HepG2 (cell line): ENCODE data around the gene CFTR. TPM values are rescaled to one million over a fixed set of nuclear protein-coding genes. Genes with fewer than 3 reads are reported as not detected.

Experiments used
- ATAC-seq: fragments of 200-7000 bp; cut with Tn5 transposase; 3 replicates; pipeline ENCODE4 v1.9.1; 2020; ENCODE audit warnings: mild to moderate bottlenecking, moderate library complexity
- BruUV-seq: library from RNA; stranded (reverse); fragments of 400-500 nt; replicated peaks from 2 replicates; lab custom pipeline; 2021; lab: Mats Ljungman, UMichigan
- CTCF ChIA-PET: fragments of 300-600 bp; formaldehyde crosslinking; extraction: SDS; loops from one replicate; lab custom pipeline; 2021; ENCODE audit warnings: low total read pairs, inconsistent platforms, low intra/inter-chr PET ratio; lab: Yijun Ruan, JAX
- POLR2A ChIA-PET: fragments of 350-600 bp; sonication (Branson Sonifier 250); formaldehyde crosslinking; loops from one replicate; lab custom pipeline; 2020; ENCODE audit warnings: antibody characterized with exemption, inconsistent platforms; lab: Yijun Ruan, JAX
- DNase-seq: peaks from one replicate; pipeline ENCODE4 v3.0.0-alpha.2; 2015; ENCODE audit warnings: low spot score
- FAIRE-seq: peaks from 3 replicates; lab custom pipeline; 2011; peaks lifted over from hg19 to GRCh38; lab: Jason Lieb, UNC
- H2AFZ ChIP-seq: one replicate; pipeline ENCODE4 v1.6.1; 2011; ENCODE audit warnings: low read length, inconsistent platforms
- H3K27ac ChIP-seq: fragments of 300-600 bp; 3 replicates; pipeline ENCODE4 v1.8.0; 2011; ENCODE audit warnings: mixed run types, mild to moderate bottlenecking, mixed read lengths, low read length, inconsistent platforms; ENCODE audit not compliant: insufficient read depth; ENCODE audit errors: extremely low read length
- H3K27me3 ChIP-seq, 2 experiments: fragments of 200-600 bp in 1 of 2; 2 replicates in 1 of 2; 3 replicates in 1 of 2; pipeline versions ENCODE4 v1.6.0 to v1.8.0; 2011; ENCODE audit warnings: low read length in 2 of 2, mild to moderate bottlenecking in 2 of 2, moderate library complexity in 2 of 2, inconsistent platforms in 1 of 2; ENCODE audit not compliant: insufficient read depth in 2 of 2, control insufficient read depth in 1 of 2
- H3K36me3 ChIP-seq, 2 experiments: fragments of 200-600 bp in 1 of 2; replicated peaks in 1 of 2; 2 replicates in 1 of 2; 3 replicates in 1 of 2; pipeline versions ENCODE4 v1.5.1 to v1.8.0; 2011; ENCODE audit warnings: low read length in 2 of 2, inconsistent platforms in 1 of 2; ENCODE audit not compliant: insufficient read depth in 2 of 2, control insufficient read depth in 1 of 2
- H3K4me1 ChIP-seq: 2 replicates; pipeline ENCODE4 v1.5.1; 2012; ENCODE audit warnings: low read length, inconsistent platforms; ENCODE audit not compliant: insufficient read depth
- H3K4me2 ChIP-seq: 2 replicates; pipeline ENCODE4 v1.6.0; 2011; ENCODE audit warnings: low read depth, low read length, inconsistent platforms
- H3K4me3 ChIP-seq, 3 experiments: fragments of 200-600 bp in 1 of 3; sonication (generic), shearing (Covaris generic) in 1 of 3; replicated peaks in 1 of 3; 2 replicates each; pipeline ENCODE4 v1.5.1; 2011 to 2016; ENCODE audit warnings: low read length in 3 of 3, inconsistent platforms in 2 of 3, low read depth in 2 of 3, mild to moderate bottlenecking in 2 of 3, control low read depth in 1 of 3, mixed read lengths in 1 of 3; ENCODE audit not compliant: insufficient read depth in 1 of 3
- H3K79me2 ChIP-seq: one replicate; pipeline ENCODE4 v1.6.1; 2011; ENCODE audit warnings: low read length, inconsistent platforms; ENCODE audit not compliant: insufficient read depth
- H3K9ac ChIP-seq: 2 replicates; pipeline ENCODE4 v1.6.0; 2011; ENCODE audit warnings: mild to moderate bottlenecking, low read depth, low read length, inconsistent platforms; ENCODE audit not compliant: insufficient read depth
- H3K9me3 ChIP-seq: 2 replicates; pipeline ENCODE4 v1.5.1; 2012; ENCODE audit warnings: mild to moderate bottlenecking, low read length
- H4K20me1 ChIP-seq: 2 replicates; pipeline ENCODE4 v1.6.0; 2011; ENCODE audit warnings: inconsistent platforms, mild to moderate bottlenecking, low read length, moderate library complexity; ENCODE audit not compliant: insufficient read depth
- EHMT2 ChIP-seq: fragments of 200-600 bp; sonication (generic); IDR thresholded peaks from 2 replicates; pipeline ENCODE4 v1.7.0; 2017; ENCODE audit warnings: antibody characterized with exemption, low read depth, low read length, borderline replicate concordance
- HDAC6 ChIP-seq: fragments of 200-600 bp; sonication (generic); IDR thresholded peaks from 2 replicates; pipeline ENCODE4 v1.7.0; 2017; ENCODE audit warnings: mild to moderate bottlenecking, antibody characterized with exemption, low read length, low read depth
- RXRA ChIP-seq: sonication (generic); formaldehyde crosslinking; IDR thresholded peaks from 2 replicates; pipeline ENCODE4 v1.5.1; 2020; ENCODE audit warnings: missing genetic modification reagents
- TCF12 ChIP-seq, 2 experiments: fragments of 450-650 bp in 1 of 2; sonication (generic) in 1 of 2; formaldehyde crosslinking in 1 of 2; IDR thresholded peaks; 2 replicates each; pipeline versions ENCODE4 v1.6.1 to v1.8.0; 2017 to 2022; ENCODE audit warnings: antibody characterized with exemption in 1 of 2, mild to moderate bottlenecking in 1 of 2, missing genetic modification reagents in 1 of 2, moderate library complexity in 1 of 2
- WGBS: methylation state at CpG from one replicate; pipeline ENCODE4 v1.1.6; 2017; ENCODE audit warnings: low lambda C conversion rate; 5-methylcytosine and 5-hydroxymethylcytosine counted together
- in situ Hi-C: cut with HindIII; loops from 2 replicates; pipeline ENCODE4 v1.10.0; 2017; ENCODE audit warnings: low pct_unique_long_range_greater_than_20kb; ENCODE audit not compliant: extremely low pct_ligation_motif_present
- intact Hi-C: fragments of 100-400 bp; cut with micrococcal nuclease; formaldehyde crosslinking; loops from one replicate; pipeline ENCODE4 v1.10.0; 2022; ENCODE audit not compliant: unreplicated experiment
- polyA plus RNA-seq, 8 experiments: library from polyadenylated mRNA; depleted of rRNA in 3 of 8; stranded (reverse) in 7 of 8; unstranded in 1 of 8; fragments of >200 nt; fragmentation: Illumina TruSeq in 4 of 8; extraction: Trizol in 4 of 8; gene quantifications; 2 replicates each; pipeline versions ENCODE4 v1.2.1 to v1.2.3, GENCODE V29; 2011 to 2016; ENCODE audit warnings: low read depth in 4 of 8, missing spikeins in 1 of 8, mixed read lengths in 1 of 8; ENCODE audit not compliant: insufficient read depth in 1 of 8
- total RNA-seq, 5 experiments: library from RNA; depleted of rRNA; stranded (reverse); fragments of >200 nt; fragmentation: Illumina TruSeq; extraction: Trizol; gene quantifications; 2 replicates each; pipeline ENCODE4 v1.2.3, GENCODE V29; 2016; ENCODE audit warnings: low read depth in 1 of 5
- TF ChIP-seq, protein P1 (sequence below): sonication (generic); formaldehyde crosslinking; IDR thresholded peaks from 2 replicates; pipeline ENCODE4 v1.8.1; 2023; ENCODE audit warnings: mild to moderate bottlenecking, inconsistent platforms, moderate library complexity, missing genetic modification reagents, borderline replicate concordance
- TF ChIP-seq, protein P2 (sequence below): sonication (generic); formaldehyde crosslinking; conservative IDR thresholded peaks from 2 replicates; pipeline ENCODE4 v1.4.0; 2020; ENCODE audit warnings: missing genetic modification reagents
- TF ChIP-seq, protein P3 (sequence below): sonication (generic); formaldehyde crosslinking; IDR thresholded peaks from 2 replicates; pipeline ENCODE4 v1.8.0; 2022; ENCODE audit warnings: missing genetic modification reagents, mild to moderate bottlenecking, borderline replicate concordance

Gene CFTR
- total and polyA plus RNA-seq, 2 of the 13 experiments (the other 11 are each of a cell fraction or from before 2014, with no cell fraction given), result not detected

- CTCF ChIA-PET, result no interaction called here
- DNase-seq (no peak), FAIRE-seq (no peak), ATAC-seq (no peak)
- Histone ChIP-seq H3K9me3 (no peaks in the 10 kb centered on the region), H2AFZ (no peak overlapping the region), H3K9ac (no peak overlapping the region), H3K36me3 (no peaks in the 10 kb centered on the region), H3K79me2 (no peaks in the 10 kb centered on the region), H3K4me2 (no peak overlapping the region), H3K27me3 (no peaks in the 10 kb centered on the region), H3K4me3 (no peak overlapping the region), H4K20me1 (no peaks in the 10 kb centered on the region), H3K4me1 (no peaks in the 10 kb centered on the region)
- no TSS peak for BruUV-seq
- POLR2A ChIA-PET, result no interaction called here
- in situ Hi-C loops (loop anchor here (25.0 kb wide), 1 partner anchor 242 kb away; no protein-coding TSS in a partner anchor), intact Hi-C loops (no loop called here)
- WGBS, result 13% methylated on average over 5 of the region's 5 CpGs
- TF ChIP-seq, protein P1, sequence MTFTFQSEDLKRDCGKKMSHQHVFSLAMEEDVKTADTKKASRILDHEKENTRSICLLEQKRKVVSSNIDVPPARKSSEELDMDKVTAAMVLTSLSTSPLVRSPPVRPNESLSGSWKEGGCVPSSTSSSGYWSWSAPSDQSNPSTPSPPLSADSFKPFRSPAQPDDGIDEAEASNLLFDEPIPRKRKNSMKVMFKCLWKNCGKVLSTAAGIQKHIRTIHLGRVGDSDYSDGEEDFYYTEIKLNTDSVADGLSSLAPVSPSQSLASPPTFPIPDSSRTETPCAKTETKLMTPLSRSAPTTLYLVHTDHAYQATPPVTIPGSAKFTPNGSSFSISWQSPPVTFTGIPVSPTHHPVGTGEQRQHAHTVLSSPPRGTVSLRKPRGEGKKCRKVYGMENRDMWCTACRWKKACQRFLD (CRISPR knock-in tag), result no peak
- TF ChIP-seq, protein P2, sequence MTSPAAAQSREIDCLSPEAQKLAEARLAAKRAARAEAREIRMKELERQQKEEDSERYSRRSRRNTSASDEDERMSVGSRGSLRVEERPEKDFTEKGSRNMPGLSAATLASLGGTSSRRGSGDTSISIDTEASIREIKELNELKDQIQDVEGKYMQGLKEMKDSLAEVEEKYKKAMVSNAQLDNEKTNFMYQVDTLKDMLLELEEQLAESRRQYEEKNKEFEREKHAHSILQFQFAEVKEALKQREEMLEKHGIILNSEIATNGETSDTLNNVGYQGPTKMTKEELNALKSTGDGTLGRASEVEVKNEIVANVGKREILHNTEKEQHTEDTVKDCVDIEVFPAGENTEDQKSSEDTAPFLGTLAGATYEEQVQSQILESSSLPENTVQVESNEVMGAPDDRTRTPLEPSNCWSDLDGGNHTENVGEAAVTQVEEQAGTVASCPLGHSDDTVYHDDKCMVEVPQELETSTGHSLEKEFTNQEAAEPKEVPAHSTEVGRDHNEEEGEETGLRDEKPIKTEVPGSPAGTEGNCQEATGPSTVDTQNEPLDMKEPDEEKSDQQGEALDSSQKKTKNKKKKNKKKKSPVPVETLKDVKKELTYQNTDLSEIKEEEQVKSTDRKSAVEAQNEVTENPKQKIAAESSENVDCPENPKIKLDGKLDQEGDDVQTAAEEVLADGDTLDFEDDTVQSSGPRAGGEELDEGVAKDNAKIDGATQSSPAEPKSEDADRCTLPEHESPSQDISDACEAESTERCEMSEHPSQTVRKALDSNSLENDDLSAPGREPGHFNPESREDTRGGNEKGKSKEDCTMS, result no peak
- TF ChIP-seq, protein P3, sequence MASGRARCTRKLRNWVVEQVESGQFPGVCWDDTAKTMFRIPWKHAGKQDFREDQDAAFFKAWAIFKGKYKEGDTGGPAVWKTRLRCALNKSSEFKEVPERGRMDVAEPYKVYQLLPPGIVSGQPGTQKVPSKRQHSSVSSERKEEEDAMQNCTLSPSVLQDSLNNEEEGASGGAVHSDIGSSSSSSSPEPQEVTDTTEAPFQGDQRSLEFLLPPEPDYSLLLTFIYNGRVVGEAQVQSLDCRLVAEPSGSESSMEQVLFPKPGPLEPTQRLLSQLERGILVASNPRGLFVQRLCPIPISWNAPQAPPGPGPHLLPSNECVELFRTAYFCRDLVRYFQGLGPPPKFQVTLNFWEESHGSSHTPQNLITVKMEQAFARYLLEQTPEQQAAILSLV (CRISPR knock-in tag), result no peak
- no peak for TF ChIP-seq RXRA
- no peak for TF ChIP-seq EHMT2
- TF ChIP-seq TCF12 (IDR thresholded peaks at IDR 0.05), result no peak
- no peak for TF ChIP-seq TCF12 (CRISPR knock-in tag; IDR thresholded peaks at IDR 0.05)
- no peak for TF ChIP-seq HDAC6
- TF ChIP-seq, all 625 proteins: peak for 0
- no peak overlapping the region for H3K27ac ChIP-seq
Measured at GRCh38 chr7:117470777-117471176, 9.0 kb upstream of the CFTR start.
